Esophagus squamous epithelium (tissue), 4 donors: ENCODE data around the gene RASGRP4.

ENCODE experiments used
- POLR2A ChIP-seq, 4 donors: fragments of 450-650 bp; IDR thresholded peaks; one replicate each; pipeline ENCODE4 v1.6.1; 2017; ENCODE audit warnings: antibody characterized with exemption in 4 of 4, mild to moderate bottlenecking in 4 of 4, moderate library complexity in 3 of 4
- TF ChIP-seq, protein P1 (sequence below), 6 experiments: fragments of 450-650 bp in 4 of 6; fragments of 200-600 bp in 2 of 6; sonication (generic) in 2 of 6; IDR thresholded peaks; one replicate each; pipeline ENCODE4 v1.5.1; 2016 to 2019; ENCODE audit warnings: antibody characterized with exemption in 6 of 6, mild to moderate bottlenecking in 4 of 6, moderate library complexity in 4 of 6

DNA sequence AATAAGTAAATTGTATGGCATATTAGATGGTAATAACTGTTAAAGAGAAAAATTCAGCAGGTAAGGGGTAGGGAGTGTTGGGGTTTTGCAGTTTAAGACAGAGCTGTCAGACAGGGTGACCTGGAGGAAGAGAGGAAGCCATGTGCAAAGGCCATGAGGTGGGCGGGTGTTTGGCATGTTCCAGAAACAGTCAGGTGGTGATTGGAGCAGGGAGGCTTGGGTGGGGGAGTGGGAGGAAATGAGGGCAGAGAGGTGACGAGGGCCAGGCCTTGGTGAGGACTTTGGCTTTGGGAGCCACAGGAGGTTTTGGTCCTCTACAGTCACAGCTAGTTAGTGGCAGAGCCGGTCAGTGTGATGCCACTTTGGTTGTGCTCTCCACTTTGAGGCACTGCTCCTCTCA lies 27.6 kb upstream of the RASGRP4 start:
- TF ChIP-seq, protein P1, sequence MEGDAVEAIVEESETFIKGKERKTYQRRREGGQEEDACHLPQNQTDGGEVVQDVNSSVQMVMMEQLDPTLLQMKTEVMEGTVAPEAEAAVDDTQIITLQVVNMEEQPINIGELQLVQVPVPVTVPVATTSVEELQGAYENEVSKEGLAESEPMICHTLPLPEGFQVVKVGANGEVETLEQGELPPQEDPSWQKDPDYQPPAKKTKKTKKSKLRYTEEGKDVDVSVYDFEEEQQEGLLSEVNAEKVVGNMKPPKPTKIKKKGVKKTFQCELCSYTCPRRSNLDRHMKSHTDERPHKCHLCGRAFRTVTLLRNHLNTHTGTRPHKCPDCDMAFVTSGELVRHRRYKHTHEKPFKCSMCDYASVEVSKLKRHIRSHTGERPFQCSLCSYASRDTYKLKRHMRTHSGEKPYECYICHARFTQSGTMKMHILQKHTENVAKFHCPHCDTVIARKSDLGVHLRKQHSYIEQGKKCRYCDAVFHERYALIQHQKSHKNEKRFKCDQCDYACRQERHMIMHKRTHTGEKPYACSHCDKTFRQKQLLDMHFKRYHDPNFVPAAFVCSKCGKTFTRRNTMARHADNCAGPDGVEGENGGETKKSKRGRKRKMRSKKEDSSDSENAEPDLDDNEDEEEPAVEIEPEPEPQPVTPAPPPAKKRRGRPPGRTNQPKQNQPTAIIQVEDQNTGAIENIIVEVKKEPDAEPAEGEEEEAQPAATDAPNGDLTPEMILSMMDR (IDR thresholded peaks at IDR 0.05) = no peak
- no peak for TF ChIP-seq POLR2A (IDR thresholded peaks at IDR 0.05)
